Measurements from ENCODE around the gene SPATA24.

DNA sequence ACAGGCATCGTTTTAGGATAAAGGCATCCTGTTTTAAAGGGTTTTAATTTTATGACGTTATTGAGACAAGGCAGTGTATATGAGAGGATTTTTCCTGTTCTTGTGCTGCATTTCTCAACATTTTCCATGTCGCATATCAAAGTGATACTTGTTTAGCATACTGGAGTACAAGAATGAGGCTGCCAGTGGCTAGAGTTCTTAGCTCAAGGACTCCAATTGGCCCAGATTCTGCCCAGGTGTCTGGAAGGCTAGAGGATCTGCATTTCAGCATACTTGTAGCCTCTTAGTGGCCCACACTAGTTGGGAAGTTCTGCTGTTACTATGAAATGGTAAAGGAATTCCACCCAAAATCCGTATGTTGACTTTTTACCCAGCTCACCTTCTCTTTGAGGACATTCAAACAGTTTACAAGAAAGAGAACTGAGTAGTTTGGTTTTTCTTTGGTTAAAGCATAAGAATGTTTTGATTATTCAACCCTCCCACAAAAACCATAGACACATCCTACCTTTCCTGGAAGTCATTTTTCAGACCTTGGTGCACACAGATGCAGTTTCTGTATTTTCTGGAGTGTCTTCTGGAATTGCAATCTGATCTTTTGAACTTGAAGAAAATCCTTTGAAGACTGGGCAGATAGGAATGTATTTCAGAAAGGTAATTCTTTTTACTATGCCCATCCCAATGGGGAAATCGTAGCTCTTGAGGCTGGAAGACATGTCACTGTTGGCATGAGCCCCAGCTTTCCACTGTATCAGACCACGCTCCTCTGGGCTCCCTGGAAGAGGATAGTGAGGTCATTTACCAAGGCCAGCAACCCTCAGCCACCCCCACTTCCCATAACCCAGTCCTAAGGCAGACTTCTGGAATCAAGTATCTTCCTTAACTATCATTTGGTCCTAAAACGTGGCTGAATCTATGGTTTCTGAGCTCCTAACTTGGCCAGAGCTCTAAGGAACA is 32.1 kb downstream of the SPATA24 start:
- TF ChIP-seq, protein P1, sequence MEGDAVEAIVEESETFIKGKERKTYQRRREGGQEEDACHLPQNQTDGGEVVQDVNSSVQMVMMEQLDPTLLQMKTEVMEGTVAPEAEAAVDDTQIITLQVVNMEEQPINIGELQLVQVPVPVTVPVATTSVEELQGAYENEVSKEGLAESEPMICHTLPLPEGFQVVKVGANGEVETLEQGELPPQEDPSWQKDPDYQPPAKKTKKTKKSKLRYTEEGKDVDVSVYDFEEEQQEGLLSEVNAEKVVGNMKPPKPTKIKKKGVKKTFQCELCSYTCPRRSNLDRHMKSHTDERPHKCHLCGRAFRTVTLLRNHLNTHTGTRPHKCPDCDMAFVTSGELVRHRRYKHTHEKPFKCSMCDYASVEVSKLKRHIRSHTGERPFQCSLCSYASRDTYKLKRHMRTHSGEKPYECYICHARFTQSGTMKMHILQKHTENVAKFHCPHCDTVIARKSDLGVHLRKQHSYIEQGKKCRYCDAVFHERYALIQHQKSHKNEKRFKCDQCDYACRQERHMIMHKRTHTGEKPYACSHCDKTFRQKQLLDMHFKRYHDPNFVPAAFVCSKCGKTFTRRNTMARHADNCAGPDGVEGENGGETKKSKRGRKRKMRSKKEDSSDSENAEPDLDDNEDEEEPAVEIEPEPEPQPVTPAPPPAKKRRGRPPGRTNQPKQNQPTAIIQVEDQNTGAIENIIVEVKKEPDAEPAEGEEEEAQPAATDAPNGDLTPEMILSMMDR (conservative IDR thresholded peaks at IDR 0.05 in 1 of 2, IDR thresholded peaks at IDR 0.05 in 1 of 2; ENCODE audit: low read depth in 1 of 2, low read length in 2 of 2): no peak
- no peak for TF ChIP-seq EZH2 (IDR thresholded peaks at IDR 0.05; ENCODE audit: low read length, missing control alignments)

Measured in fibroblast of lung (primary cell).